HepG2 (cell line): ENCODE data around the gene UBC. TPM values are rescaled to one million over a fixed set of nuclear protein-coding genes. Genes with fewer than 3 reads are reported as not detected.

ENCODE experiments used
- ATAC-seq: fragments of 200-7000 bp; cut with Tn5 transposase; 3 replicates; pipeline ENCODE4 v1.9.1; 2020; ENCODE audit warnings: mild to moderate bottlenecking, moderate library complexity
- BruUV-seq: library from RNA; stranded (reverse); fragments of 400-500 nt; replicated peaks from 2 replicates; lab custom pipeline; 2021; lab: Mats Ljungman, UMichigan
- CTCF ChIA-PET: fragments of 300-600 bp; formaldehyde crosslinking; extraction: SDS; loops from one replicate; lab custom pipeline; 2021; ENCODE audit warnings: low total read pairs, inconsistent platforms, low intra/inter-chr PET ratio; lab: Yijun Ruan, JAX
- POLR2A ChIA-PET: fragments of 350-600 bp; sonication (Branson Sonifier 250); formaldehyde crosslinking; loops from one replicate; lab custom pipeline; 2020; ENCODE audit warnings: antibody characterized with exemption, inconsistent platforms; lab: Yijun Ruan, JAX
- DNase-seq: peaks from one replicate; pipeline ENCODE4 v3.0.0-alpha.2; 2015; ENCODE audit warnings: low spot score
- FAIRE-seq: peaks from 3 replicates; lab custom pipeline; 2011; peaks lifted over from hg19 to GRCh38; lab: Jason Lieb, UNC
- H2AFZ ChIP-seq: one replicate; pipeline ENCODE4 v1.6.1; 2011; ENCODE audit warnings: low read length, inconsistent platforms
- H3K27ac ChIP-seq: fragments of 300-600 bp; 3 replicates; pipeline ENCODE4 v1.8.0; 2011; ENCODE audit warnings: mixed run types, mild to moderate bottlenecking, mixed read lengths, low read length, inconsistent platforms; ENCODE audit not compliant: insufficient read depth; ENCODE audit errors: extremely low read length
- H3K27me3 ChIP-seq, 2 experiments: fragments of 200-600 bp in 1 of 2; 2 replicates in 1 of 2; 3 replicates in 1 of 2; pipeline versions ENCODE4 v1.6.0 to v1.8.0; 2011; ENCODE audit warnings: low read length in 2 of 2, mild to moderate bottlenecking in 2 of 2, moderate library complexity in 2 of 2, inconsistent platforms in 1 of 2; ENCODE audit not compliant: insufficient read depth in 2 of 2, control insufficient read depth in 1 of 2
- H3K36me3 ChIP-seq, 2 experiments: fragments of 200-600 bp in 1 of 2; replicated peaks in 1 of 2; 2 replicates in 1 of 2; 3 replicates in 1 of 2; pipeline versions ENCODE4 v1.5.1 to v1.8.0; 2011; ENCODE audit warnings: low read length in 2 of 2, inconsistent platforms in 1 of 2; ENCODE audit not compliant: insufficient read depth in 2 of 2, control insufficient read depth in 1 of 2
- H3K4me1 ChIP-seq: 2 replicates; pipeline ENCODE4 v1.5.1; 2012; ENCODE audit warnings: low read length, inconsistent platforms; ENCODE audit not compliant: insufficient read depth
- H3K4me2 ChIP-seq: 2 replicates; pipeline ENCODE4 v1.6.0; 2011; ENCODE audit warnings: low read depth, low read length, inconsistent platforms
- H3K4me3 ChIP-seq, 3 experiments: fragments of 200-600 bp in 1 of 3; sonication (generic), shearing (Covaris generic) in 1 of 3; replicated peaks in 1 of 3; 2 replicates each; pipeline ENCODE4 v1.5.1; 2011 to 2016; ENCODE audit warnings: low read length in 3 of 3, inconsistent platforms in 2 of 3, low read depth in 2 of 3, mild to moderate bottlenecking in 2 of 3, control low read depth in 1 of 3, mixed read lengths in 1 of 3; ENCODE audit not compliant: insufficient read depth in 1 of 3
- H3K79me2 ChIP-seq: one replicate; pipeline ENCODE4 v1.6.1; 2011; ENCODE audit warnings: low read length, inconsistent platforms; ENCODE audit not compliant: insufficient read depth
- H3K9ac ChIP-seq: 2 replicates; pipeline ENCODE4 v1.6.0; 2011; ENCODE audit warnings: mild to moderate bottlenecking, low read depth, low read length, inconsistent platforms; ENCODE audit not compliant: insufficient read depth
- H3K9me3 ChIP-seq: 2 replicates; pipeline ENCODE4 v1.5.1; 2012; ENCODE audit warnings: mild to moderate bottlenecking, low read length
- H4K20me1 ChIP-seq: 2 replicates; pipeline ENCODE4 v1.6.0; 2011; ENCODE audit warnings: inconsistent platforms, mild to moderate bottlenecking, low read length, moderate library complexity; ENCODE audit not compliant: insufficient read depth
- ARID3A ChIP-seq: IDR thresholded peaks from 2 replicates; pipeline ENCODE4 v1.6.1; 2012; ENCODE audit warnings: low read depth, low read length, improper control_type of control experiment
- E2F5 ChIP-seq: sonication (generic); formaldehyde crosslinking; conservative IDR thresholded peaks from 2 replicates; pipeline ENCODE4 v1.4.0; 2020; ENCODE audit warnings: missing genetic modification reagents
- GABPA ChIP-seq, 2 experiments: IDR thresholded peaks; 2 replicates each; pipeline ENCODE4 v1.6.1; 2011 to 2016; ENCODE audit warnings: low read depth in 2 of 2, low read length in 1 of 2, missing biosample characterization in 1 of 2, missing genetic modification characterization in 1 of 2
- MATR3 ChIP-seq: sonication (generic); formaldehyde crosslinking; IDR thresholded peaks from 2 replicates; pipeline ENCODE4 v1.4.0; 2020; ENCODE audit warnings: missing genetic modification reagents
- POLR2A ChIP-seq, 2 experiments: IDR thresholded peaks; 2 replicates each; pipeline ENCODE4 v1.6.1; 2011; ENCODE audit warnings: low read depth in 2 of 2, low read length in 2 of 2, mild to moderate bottlenecking in 1 of 2, moderate library complexity in 1 of 2; ENCODE audit not compliant: insufficient read depth in 1 of 2
- POLR2AphosphoS5 ChIP-seq: IDR thresholded peaks from 2 replicates; pipeline ENCODE4 v1.6.1; 2012; ENCODE audit warnings: low read depth, low read length
- POLR2G ChIP-seq: fragments of 200-400 bp; formaldehyde crosslinking; IDR thresholded peaks from 2 replicates; pipeline ENCODE4 v1.6.1; 2018; ENCODE audit warnings: mild to moderate bottlenecking, low read depth, low read length, moderate library complexity
- RFXAP ChIP-seq: sonication (generic); formaldehyde crosslinking; IDR thresholded peaks from 2 replicates; pipeline ENCODE4 v1.4.0; 2020; ENCODE audit warnings: missing genetic modification reagents, borderline replicate concordance
- ZBTB10 ChIP-seq: sonication (generic); formaldehyde crosslinking; IDR thresholded peaks from 2 replicates; pipeline ENCODE4 v1.4.0; 2020; ENCODE audit warnings: missing genetic modification reagents, borderline replicate concordance
- ZBTB39 ChIP-seq: sonication (generic); formaldehyde crosslinking; IDR thresholded peaks from 2 replicates; pipeline ENCODE4 v1.5.0; 2020; ENCODE audit warnings: missing genetic modification reagents
- ZNF275 ChIP-seq: sonication (generic); formaldehyde crosslinking; IDR thresholded peaks from 2 replicates; pipeline ENCODE4 v1.8.0; 2022; ENCODE audit warnings: missing genetic modification reagents, mild to moderate bottlenecking, inconsistent platforms, borderline replicate concordance
- ZNF3 ChIP-seq: IDR thresholded peaks from 2 replicates; pipeline ENCODE4 v1.7.0; 2017; ENCODE audit warnings: inconsistent platforms
- ZNF790 ChIP-seq: sonication (generic); formaldehyde crosslinking; IDR thresholded peaks from 2 replicates; pipeline ENCODE4 v1.8.0; 2022; ENCODE audit warnings: missing genetic modification reagents, mild to moderate bottlenecking, borderline replicate concordance
- WGBS: methylation state at CpG from one replicate; pipeline ENCODE4 v1.1.6; 2017; ENCODE audit warnings: low lambda C conversion rate; 5-methylcytosine and 5-hydroxymethylcytosine counted together
- in situ Hi-C: cut with HindIII; loops from 2 replicates; pipeline ENCODE4 v1.10.0; 2017; ENCODE audit warnings: low pct_unique_long_range_greater_than_20kb; ENCODE audit not compliant: extremely low pct_ligation_motif_present
- intact Hi-C: fragments of 100-400 bp; cut with micrococcal nuclease; formaldehyde crosslinking; loops from one replicate; pipeline ENCODE4 v1.10.0; 2022; ENCODE audit not compliant: unreplicated experiment
- polyA plus RNA-seq, 8 experiments: library from polyadenylated mRNA; depleted of rRNA in 3 of 8; stranded (reverse) in 7 of 8; unstranded in 1 of 8; fragments of >200 nt; fragmentation: Illumina TruSeq in 4 of 8; extraction: Trizol in 4 of 8; gene quantifications; 2 replicates each; pipeline versions ENCODE4 v1.2.1 to v1.2.3, GENCODE V29; 2011 to 2016; ENCODE audit warnings: low read depth in 4 of 8, missing spikeins in 1 of 8, mixed read lengths in 1 of 8; ENCODE audit not compliant: insufficient read depth in 1 of 8
- total RNA-seq, 5 experiments: library from RNA; depleted of rRNA; stranded (reverse); fragments of >200 nt; fragmentation: Illumina TruSeq; extraction: Trizol; gene quantifications; 2 replicates each; pipeline ENCODE4 v1.2.3, GENCODE V29; 2016; ENCODE audit warnings: low read depth in 1 of 5

Gene UBC
- total and polyA plus RNA-seq, 2 of the 13 experiments (the other 11 are each of a cell fraction or from before 2014, with no cell fraction given) = 805 to 1,432 TPM

- peak; percentile 78 for DNase-seq
- H3K36me3 ChIP-seq = no peaks in the 10 kb centered on the region
- CTCF ChIA-PET = interaction anchor here (1.5 to 2.2 kb wide), 2 partner anchors 33 to 34 kb away, joined by 3 to 21 read pairs; no protein-coding TSS in a partner anchor
- H3K4me1 ChIP-seq = peaks cover 52% of the 10 kb centered on the region
- H2AFZ ChIP-seq = no peak overlapping the region
- FAIRE-seq = peak; percentile 56
- intact Hi-C loops (loop anchor here (1.0 to 2.0 kb wide), 2 partner anchors 12 to 20 kb away; no protein-coding TSS in a partner anchor), in situ Hi-C loops (no loop called here)
- WGBS = 2% methylated on average over 7 of the region's 14 CpGs
- no peaks in the 10 kb centered on the region for H3K9me3 ChIP-seq
- H3K4me3 ChIP-seq = peak overlapping the region; percentile 63 to 81 (median 68)
- H4K20me1 ChIP-seq = no peaks in the 10 kb centered on the region
- BruUV-seq = TSS peak; percentile 57
- POLR2A ChIA-PET = interaction anchor here (0.9 to 6.6 kb wide), 8 partner anchors 8 to 55 kb away, joined by 3 to 199 read pairs (median 7); partner anchors contain the start of gene UBC
- peak; percentile 14 for ATAC-seq
- no peaks in the 10 kb centered on the region for H3K27me3 ChIP-seq
- peak overlapping the region; percentile 79 for H3K4me2 ChIP-seq
- H3K27ac ChIP-seq = peak overlapping the region; percentile 95
- no peaks in the 10 kb centered on the region for H3K79me2 ChIP-seq
- peak overlapping the region; percentile 80 for H3K9ac ChIP-seq
- 0 out of 2 replicates have a peak, but pooled peaks have one; percentile 21 for TF ChIP-seq ARID3A
- TF ChIP-seq MATR3 = no peak
- TF ChIP-seq ZNF790 (CRISPR knock-in tag) = no peak
- TF ChIP-seq POLR2AphosphoS5 = peak; percentile 39; the same call in 1 of the 2 replicates
- peak in 1 of 2 experiments; percentile 39; a peak in 1 of 4 replicates for TF ChIP-seq POLR2A (IDR thresholded peaks at IDR 0.05; ENCODE audit: insufficient read depth in 1 of 2, low read depth in 2 of 2, low read length in 2 of 2)
- no peak for TF ChIP-seq ZBTB39 (CRISPR knock-in tag)
- TF ChIP-seq RFXAP = 0 out of 2 replicates have a peak, but pooled peaks have one; percentile 11
- TF ChIP-seq ZBTB10 = peak; percentile 25; the same call in 1 of the 2 replicates
- peak; percentile 73 for TF ChIP-seq POLR2G
- peak; percentile 94 for TF ChIP-seq ZNF3 (CRISPR knock-in tag)
- TF ChIP-seq ZNF275 (CRISPR knock-in tag) = no peak
- no peak for TF ChIP-seq E2F5
- TF ChIP-seq GABPA (IDR thresholded peaks at IDR 0.05; ENCODE audit: low read depth, low read length) = no peak
- 0 out of 2 replicates have a peak, but pooled peaks have one; percentile 8 for TF ChIP-seq GABPA (CRISPR knock-in tag; IDR thresholded peaks at IDR 0.05; ENCODE audit: low read depth)
Observed at GRCh38 chr12:124939079-124939420, 24.6 kb upstream of the UBC start.
